ENCODE measurements around the gene ABCC9. TPM values are rescaled to one million over a fixed set of nuclear protein-coding genes. Genes with fewer than 3 reads are reported as not detected.

Gene ABCC9
- total RNA-seq (2014; rRNA removed; shearing (Covaris generic)): 42.3 and 49.2 TPM in 2 replicates
- polyA plus RNA-seq (2014; cell fraction: nucleus; rRNA removed): 14.6 and 15.9 TPM in 2 replicates

DNA sequence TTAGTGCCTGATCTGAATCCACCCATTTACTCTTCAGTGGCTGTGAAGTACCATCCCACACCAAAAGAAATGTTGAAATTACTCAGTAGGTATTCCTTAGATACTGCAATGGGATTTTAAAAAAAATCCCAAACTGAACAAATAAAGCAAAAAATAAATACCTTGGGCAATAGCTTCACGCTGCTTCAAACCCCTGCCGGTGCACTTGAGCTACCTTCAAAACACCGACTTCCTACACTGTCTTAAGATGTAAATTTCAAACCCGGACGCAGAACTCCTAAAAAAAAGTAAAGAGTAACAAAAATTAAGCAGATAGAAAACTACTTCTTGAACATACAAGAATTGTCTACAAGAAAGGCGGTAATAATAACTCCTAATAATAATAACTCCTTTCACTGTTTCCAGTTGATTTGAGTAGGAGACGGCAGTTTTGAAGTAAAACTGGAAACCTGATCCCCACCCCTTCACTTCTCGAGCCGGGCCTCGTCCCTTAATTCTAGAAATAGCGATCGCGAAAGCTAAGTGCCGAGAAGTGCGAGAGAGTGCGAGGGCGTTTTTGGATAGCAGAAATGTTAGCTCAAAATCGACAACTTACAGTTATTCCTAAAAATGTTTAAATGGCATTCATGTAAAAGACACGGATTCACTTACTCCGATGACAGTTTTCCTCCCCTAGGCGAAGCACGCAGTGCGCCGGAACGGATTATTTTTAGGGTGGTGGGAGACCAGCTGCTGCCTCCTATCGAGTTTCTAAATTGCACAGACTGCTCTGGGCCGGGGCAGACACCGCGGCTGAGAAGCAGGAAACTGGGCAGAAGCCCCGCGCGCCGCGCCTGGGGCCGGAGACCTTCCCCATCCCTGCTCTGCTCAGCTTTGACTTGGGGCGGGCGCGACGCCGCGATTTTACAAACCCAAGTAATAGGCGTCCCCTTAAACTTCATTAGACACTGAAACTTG, at the start of gene ABCC9:
TSS of gene ABCC9 (minus strand) at position 878 of the 957 bp plus-strand sequence. CDS start 4,752 bp downstream, outside the sequence.
- peak; percentile 30 for DNase-seq (ENCODE audit: extremely low read depth, low read depth)

DNA sequence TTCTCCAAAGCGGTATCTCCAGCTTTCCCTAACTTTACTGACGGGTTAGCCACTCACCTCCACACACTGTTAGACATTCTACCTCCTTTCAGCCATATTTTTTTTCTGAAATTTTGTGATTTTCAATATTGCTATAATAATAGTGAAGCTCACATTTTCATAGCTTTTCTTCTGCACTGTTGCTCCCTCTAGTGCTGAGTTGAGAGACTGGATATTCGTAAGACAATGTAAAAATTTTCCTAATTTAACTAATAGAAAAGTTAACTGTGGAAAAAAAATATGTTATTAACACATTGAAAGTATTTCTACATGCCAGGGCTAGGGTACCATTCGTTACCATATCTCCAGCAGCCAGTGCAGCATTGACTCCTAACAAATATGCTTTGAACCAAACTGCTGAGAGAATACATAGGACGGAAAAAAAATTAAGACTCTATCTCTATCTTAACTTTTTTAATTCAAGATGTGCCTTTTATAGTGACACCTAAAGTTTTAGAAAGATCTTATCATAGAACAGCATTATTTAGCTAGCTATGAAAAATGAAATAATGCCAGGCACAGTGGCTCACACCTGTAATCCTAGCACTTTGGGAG, 48.7 kb upstream of the ABCC9 start:
- DNase-seq (ENCODE audit: extremely low read depth, low read depth): peak; percentile 17

DNA sequence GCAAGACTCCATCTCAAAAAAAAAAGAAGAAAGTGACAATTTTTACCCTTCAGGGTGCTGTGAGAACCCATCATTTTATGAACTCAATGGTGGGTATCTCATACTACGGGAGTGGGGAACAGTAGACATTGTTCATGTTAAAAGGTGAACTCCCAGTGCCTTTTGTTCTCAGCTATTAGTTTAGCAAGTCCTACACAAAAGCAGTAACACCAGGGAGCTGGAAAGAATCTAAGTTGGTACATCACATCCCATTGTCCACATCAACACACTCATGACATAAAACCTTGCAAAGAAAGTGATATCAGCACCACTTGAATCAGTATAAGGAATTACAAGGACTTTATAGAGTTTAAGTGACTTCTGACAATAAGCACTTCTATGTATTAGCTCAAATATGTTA, 47.4 kb upstream of the ABCC9 start:
- DNase-seq (ENCODE audit: extremely low read depth, low read depth): no peak

DNA sequence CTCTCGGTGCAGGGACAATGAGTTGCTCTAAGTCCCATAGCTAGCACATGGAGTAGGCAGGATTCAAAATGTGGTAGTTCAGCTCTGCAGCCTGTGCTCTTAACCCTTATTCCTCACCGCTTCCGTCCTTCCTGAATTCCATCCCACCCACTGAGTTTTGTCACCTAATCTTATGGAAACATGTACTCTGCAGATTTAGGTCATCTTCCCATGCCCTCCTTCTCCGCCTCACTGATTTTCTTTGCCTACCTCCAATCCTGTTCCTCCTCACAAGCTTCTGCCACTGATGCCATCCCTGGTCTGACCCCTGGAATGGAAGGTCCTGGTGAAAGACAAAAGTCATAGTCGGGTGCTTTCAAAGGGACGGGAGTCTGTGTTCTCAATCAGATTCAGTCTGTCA, 46.5 kb upstream of the ABCC9 start:
- DNase-seq (ENCODE audit: extremely low read depth, low read depth): no peak

DNA sequence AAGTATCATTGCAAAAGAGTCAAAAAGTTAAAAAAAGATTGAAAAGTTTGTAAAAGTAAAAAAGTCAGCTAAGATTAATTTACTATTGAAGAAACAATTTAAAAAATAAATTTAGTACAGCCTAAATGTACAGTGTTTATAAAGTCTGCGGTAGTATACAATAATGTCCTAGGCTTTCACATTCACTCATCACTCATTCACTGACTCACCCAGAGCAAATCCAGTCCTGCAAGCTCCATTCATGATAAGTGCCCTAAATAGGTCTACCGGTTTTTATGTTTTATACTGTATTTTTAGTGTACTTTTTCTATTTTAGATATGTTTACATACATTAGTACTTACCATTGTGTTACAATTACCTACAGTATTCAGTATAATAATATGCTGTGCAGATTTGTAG, 43.9 kb upstream of the ABCC9 start:
- no peak for DNase-seq (ENCODE audit: extremely low read depth, low read depth)

DNA sequence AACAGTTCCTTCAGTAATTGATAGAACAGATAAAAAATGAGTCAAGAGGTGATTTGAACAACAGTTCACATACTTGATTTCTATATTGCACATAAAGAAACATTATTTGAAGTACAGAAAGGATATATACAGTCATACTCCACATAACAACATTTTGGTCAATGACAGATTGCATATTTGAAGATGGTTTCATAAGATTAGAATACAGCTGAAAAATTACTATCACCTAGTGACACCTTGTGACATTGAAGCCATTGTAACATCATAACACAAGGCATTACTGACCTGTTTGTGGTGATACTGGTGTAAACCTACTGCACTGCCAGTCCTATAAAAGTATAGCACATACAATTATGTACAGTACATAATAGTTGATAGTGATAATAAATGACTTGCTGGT, 43.1 kb upstream of the ABCC9 start:
- no peak for DNase-seq (ENCODE audit: extremely low read depth, low read depth)

DNA sequence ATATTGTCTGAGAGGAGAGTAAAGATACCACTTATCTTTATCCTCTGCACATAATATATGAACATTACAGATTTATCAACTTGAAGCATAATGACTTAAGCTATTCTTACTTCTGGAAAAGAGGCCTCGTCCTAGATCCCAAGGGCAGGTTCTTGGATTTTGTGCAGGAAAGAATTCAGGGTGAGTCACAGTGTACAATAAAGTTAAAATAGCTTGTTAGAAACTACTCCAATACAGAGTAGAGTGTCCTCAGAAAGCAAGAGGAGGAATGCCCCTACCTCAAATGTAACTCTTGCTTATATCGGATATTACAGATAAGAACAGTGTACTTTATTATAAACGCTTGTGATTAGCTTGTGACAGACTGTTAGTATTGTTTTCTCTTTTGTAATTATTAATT, 41.9 kb upstream of the ABCC9 start:
- DNase-seq (ENCODE audit: extremely low read depth, low read depth): no peak

DNA sequence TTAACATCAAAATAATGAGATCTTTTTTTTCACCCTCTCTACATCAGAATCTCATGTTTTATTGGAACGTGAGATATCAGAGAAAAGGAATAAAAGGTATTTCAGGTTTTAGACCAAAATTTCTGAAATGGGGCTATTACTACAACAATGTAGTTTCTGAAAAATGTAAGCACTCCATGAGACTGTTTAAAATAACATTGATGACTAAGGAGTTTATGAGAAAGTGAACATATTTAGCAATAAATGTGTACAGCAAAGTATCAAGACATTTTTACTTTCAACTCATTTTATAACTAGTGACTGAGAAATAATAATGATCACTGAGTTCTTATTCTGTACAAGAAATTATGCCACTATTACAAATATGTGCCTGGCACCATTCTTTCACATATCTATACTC, 39.3 kb upstream of the ABCC9 start:
- no peak for DNase-seq (ENCODE audit: extremely low read depth, low read depth)

DNA sequence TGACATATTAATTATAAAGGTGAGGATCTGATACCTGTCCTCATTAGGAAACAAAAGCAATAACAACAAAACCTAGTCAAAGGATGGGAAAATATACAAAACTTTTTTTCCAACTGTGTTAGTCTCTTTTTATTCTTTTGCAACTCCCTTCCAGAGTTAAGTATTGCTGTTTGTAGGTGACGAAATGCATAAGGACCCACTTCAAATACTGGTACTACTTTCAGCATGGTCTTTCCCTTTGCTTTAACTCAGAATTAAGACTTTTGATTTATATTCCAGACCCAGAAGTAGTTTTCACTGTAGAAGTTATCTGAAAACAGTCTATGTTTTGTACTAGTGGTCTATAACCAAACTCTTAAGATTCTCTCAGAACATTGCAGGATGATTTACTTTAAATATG, 34.1 kb upstream of the ABCC9 start:
- no peak for DNase-seq (ENCODE audit: extremely low read depth, low read depth)

DNA sequence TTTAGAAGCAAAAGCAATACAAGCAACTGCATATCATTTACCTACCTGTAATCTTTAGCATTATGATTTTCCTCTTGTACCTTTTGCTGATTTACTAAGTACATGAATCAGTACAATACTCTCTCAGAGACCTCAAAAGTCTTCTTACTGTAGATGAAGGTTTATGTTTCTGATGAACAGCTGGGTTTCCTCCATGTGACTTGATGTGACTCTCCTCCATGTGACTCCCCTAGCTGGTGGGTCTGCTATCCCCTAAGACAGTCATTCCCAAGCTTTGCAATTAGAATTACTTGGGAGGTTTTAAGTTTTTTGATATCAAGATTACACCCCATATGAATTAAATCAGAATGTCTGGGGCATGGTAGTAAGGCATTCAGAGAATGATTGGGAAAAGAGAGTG, 32.0 kb upstream of the ABCC9 start:
- no peak for DNase-seq (ENCODE audit: extremely low read depth, low read depth)

DNA sequence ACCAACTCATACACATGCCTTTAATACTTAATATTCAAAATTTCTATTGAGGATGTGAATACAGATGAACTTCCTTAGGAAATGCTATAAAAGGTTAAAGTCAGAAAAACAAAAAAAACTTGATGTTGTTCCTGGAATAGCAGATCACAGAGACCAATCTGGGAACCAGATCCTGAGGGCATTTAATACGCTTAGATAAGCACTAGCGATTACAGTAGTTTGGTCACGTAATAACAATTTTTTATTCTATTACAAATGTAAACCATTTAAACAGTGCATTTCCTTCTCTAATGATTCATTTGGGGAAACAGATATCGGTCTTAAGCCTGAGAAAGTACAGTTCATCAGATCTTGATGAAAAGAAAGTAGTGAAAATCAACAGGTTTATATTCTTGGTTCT, 30.8 kb upstream of the ABCC9 start:
- no peak for DNase-seq (ENCODE audit: extremely low read depth, low read depth)

DNA sequence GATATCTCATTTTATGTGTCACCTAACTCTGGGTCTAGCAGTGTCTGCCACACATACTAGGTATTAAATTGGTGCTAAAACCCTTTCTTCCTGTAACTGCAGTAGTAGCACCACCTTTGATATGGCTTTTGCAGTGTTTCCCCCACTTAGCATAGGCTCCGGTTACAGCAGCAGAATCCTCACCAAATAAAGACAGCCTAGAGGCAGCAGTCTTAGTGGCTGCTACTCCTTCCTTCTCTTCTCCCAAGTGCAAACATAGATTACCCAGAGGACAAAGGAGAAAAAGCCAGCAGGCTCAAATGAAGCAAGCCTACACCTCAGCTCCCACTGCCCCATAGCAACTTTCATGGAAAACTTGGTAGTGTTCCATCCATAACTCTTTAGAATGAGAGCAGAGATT, 30.1 kb upstream of the ABCC9 start:
- no peak for DNase-seq (ENCODE audit: extremely low read depth, low read depth)

DNA sequence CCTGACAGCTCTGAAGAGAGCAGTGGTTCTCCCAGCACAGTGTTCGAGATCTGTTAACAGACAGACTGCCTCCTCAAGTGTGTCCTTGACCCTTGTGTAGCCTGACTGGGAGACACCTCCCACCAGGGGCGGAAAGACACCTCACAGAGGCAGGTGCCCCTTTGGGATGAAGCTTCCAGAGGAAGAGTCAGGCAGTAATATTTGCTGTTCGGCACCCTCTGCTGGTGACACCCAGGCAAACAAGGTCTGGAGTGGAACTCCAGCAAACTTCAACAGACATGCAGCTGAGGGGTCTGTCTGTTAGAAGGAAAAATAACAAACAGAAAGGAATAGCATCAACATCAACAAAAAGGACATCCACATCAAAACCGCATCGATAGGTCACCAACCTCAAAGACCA, 21.6 kb upstream of the ABCC9 start:
- no peak for DNase-seq (ENCODE audit: extremely low read depth, low read depth)

DNA sequence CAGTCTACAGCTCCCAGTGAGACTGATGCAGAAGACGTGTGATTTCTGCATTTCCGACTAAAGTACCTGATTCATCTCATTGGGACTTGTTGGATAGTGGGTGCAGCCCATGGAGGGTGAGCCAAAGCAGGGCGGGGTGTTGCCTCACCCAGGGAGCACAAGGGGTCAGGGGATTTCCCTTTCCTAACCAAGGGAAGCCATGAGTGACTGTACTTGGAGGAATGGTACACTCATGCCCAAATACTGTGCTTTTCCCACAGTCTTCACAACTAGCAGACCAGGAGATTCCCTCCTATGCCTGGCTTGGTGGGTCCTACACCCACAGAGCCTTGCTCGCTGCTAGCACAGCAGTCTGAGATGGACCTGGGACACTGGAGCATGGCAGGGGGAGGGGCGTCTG, 21.0 kb upstream of the ABCC9 start:
- DNase-seq (ENCODE audit: extremely low read depth, low read depth): no peak

DNA sequence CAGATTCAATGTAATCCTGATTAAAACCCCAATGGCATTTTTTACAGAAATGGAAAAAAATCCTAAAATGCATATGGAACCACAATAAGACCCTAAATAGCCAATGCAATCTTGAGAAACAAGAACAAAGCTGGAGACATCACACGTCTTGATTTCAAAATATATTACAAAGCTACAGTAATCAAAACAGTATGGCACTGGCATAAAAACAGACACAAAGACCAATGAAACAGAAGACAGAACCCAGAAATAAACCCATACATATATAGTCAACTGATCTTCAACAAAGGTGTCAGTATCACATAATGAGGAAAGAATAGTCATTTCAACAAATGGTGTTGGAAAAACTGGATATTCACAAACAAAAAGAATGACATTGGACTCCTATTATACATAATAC, 9.4 kb upstream of the ABCC9 start:
- DNase-seq (ENCODE audit: extremely low read depth, low read depth): no peak

DNA sequence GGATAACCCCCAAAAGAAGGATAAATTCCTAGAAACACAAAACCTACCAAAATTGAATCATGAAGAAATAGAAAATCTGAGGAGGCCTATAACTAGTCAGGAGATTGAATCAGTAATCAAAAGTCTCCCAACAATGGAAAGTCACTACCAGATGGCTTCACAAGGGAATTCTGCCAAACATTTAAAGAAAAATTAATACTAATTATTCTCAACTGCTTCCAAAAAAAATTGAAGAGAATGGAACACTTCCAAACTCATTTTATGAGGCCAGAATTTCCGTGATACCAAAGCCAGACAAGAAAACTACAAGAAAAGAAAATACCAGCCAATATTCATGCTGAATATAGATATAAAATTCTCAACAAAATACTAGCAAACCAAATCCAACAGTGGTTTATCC, 7.8 kb upstream of the ABCC9 start:
- DNase-seq (ENCODE audit: extremely low read depth, low read depth): no peak

DNA sequence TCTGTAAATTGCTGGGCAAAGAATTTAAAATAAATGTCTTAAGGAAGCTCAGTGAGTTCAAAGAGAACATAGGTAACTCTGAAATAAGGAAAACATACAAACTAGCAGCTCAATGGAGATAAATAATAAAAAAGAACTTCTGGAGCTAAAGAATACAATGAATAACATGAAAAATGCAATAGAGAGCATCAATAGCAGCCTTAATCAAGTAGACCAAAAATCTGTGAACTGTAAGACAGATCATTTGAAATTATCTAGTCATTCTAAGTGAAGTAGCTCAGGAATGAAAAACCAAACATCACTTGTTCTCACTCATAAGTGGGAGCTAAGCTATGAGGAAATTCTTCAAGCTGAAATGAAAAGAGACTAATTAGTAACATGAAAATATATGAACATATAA, 5.8 kb upstream of the ABCC9 start:
- DNase-seq (ENCODE audit: extremely low read depth, low read depth): no peak

DNA sequence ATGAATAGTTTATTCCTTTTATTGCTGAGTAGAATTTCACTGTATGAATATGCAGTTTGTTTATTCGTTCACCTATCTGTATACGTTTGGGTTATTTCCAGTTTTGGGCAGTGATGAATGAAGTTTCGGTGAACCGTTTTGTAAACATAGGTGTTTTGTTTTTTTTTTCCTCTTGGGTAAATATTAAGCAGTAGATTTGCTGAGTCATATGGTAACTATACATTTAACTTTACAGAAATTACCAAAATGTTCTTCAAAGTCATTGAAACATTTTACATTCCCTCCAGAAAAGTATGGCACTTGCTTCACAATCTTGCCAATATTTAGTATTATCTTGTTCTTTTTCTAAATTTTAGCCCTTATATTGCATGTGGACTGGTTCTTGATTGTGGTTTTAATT, 3.8 kb upstream of the ABCC9 start:
- no peak for DNase-seq (ENCODE audit: extremely low read depth, low read depth)

DNA sequence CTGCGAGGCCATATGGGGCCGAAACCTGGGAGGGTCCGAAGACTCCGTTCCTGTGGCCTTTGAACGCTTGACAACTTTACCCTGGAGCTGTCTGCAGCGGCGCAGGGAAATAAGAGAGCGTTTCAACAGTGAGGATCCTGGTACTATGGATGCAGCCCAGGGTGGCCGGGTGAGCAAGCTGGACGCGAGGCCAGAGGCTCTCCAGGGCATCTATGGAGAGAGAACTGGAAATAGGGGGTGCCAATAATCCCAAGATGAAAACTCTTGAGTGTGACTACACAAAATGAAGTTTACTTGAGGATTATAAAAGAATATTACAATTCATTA, 1.1 kb upstream of the ABCC9 start:
- no peak for DNase-seq (ENCODE audit: extremely low read depth, low read depth)

DNA sequence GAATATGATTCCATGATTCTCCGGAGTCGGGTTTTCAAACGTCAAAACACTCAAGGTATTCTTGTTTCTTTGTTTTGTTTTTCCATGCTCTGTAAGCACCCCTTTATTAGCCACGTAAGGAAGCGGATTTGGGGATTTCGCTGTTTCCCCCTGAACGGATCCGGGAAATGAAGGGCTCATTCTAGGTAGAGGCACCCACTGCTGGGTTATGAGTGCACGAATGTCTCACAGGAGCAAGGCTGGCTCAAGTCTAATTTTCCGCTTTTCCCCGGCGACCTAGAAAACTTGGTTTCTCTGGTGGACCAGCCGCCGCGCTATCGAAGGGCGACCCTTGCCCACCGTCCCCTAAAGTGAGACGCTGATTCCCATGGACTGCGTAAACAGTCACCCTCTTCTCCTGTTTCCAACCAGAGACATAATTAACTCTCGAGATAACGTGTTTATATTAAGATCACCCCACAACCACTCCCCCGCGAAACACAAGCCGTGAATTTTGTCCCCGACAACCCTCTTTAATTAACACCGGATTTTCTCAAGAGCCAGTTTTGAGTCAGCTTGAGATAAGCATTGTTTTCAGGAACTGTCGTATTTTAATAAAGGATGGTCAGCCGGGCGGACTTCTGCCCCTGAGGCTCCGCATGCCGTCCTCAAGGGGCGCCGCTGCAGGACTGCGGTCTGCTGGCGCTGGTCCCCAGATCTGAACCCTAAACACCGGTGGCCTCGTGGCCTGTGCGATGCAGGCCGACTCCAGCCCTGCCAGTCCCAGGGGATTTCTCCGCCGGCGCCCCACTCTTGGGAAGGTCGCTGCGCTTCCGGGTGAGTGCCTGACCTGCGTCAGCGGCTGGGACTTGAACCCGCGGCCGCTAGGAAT, 515 bp upstream of the ABCC9 start:
- peak; percentile 15 for DNase-seq (ENCODE audit: extremely low read depth, low read depth)

DNA sequence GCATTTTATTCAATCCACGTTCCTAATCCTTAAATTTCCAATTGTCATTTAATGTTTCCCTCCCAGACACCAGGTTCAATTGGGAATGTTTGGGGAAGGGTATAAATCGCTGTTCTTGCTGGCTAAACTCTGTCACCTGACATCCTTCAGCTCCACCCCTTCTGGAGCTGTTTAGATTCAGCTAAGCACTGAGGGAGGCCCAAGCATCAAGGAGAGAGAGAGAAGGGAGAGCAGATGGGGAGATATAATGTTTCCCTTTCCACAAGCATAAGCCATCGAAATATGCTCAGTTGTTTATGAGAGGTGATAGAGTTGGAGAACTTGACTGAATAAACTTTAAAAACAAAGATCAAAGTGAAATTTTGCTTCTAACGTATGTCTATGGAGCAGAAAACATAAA, 1.8 kb downstream of the ABCC9 start:
- peak; percentile 68 for DNase-seq (ENCODE audit: extremely low read depth, low read depth)

All from NCI-H460 (cell line).